NB4 (cell line): ENCODE results near the gene CCDC149.

Source experiments
- DNase-seq: peaks from one replicate; pipeline ENCODE4 v3.0.0; 2010; ENCODE audit warnings: low read depth
- H3K4me3 ChIP-seq: one replicate; pipeline ENCODE4 v1.5.1; 2011; ENCODE audit warnings: mild to moderate bottlenecking, low read depth, low read length, moderate library complexity
- MYC ChIP-seq: IDR thresholded peaks from 2 replicates; pipeline ENCODE4 v1.6.1; 2011; ENCODE audit warnings: low read depth, low read length
- POLR2A ChIP-seq: IDR thresholded peaks from 2 replicates; pipeline ENCODE4 v1.6.1; 2011; ENCODE audit warnings: mild to moderate bottlenecking; ENCODE audit not compliant: insufficient read length; ENCODE audit errors: extremely low read depth
- TF ChIP-seq, protein P1 (sequence below): IDR thresholded peaks from one replicate; pipeline ENCODE4 v1.5.1; 2012; ENCODE audit warnings: low read depth, low read length
- TF ChIP-seq, protein P2 (sequence below): IDR thresholded peaks from 2 replicates; pipeline ENCODE4 v1.6.1; 2011; ENCODE audit warnings: low read depth, low read length

CCDC149 gene

DNA sequence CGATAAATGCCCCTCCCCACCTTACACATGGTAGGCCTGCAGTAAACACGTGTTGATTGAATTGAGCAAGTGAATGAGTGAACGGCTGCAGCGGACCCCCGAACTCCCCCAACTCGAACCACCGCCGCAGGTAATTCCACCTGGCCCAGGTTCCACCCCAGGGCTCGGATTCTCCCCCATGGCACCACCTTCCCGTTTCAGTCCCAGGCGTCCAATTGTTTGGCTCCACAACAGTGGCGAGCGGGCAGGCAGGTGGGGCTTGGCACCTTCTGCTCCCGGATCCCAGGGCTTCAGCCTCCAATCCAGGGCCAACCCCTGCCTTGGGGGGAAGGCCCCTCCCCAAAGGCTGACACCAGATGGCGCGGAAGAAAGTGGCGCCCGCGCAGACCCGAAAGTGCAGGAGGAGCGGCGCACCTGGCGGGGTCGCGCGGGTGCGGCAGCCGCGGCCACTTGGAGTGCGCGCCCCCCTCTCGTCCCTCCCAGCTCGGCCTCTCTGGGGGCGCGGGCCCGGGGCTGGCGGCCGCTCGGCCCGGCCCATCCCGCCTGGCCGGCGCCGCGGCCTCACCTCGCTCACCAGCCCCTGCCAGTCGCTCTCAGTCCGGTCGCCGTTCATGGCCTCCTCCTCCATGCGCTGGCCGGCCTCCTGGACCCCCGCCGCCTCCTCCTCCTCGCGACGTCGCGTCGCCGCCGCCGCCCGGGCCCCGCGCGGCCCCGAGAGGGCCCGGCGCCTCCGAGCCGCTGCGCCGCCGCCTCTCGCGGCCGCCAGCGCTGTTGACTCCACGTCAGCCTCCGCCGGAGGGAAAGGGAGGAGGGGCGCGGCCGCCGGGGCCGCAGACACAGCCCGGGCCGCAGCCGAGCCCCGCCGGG lies at the start of gene CCDC149:
Gene CCDC149 (minus strand): TSS at position 791 of the 867 bp plus-strand sequence. CDS start 178 bp downstream, at position 613.
- TF ChIP-seq, protein P1, sequence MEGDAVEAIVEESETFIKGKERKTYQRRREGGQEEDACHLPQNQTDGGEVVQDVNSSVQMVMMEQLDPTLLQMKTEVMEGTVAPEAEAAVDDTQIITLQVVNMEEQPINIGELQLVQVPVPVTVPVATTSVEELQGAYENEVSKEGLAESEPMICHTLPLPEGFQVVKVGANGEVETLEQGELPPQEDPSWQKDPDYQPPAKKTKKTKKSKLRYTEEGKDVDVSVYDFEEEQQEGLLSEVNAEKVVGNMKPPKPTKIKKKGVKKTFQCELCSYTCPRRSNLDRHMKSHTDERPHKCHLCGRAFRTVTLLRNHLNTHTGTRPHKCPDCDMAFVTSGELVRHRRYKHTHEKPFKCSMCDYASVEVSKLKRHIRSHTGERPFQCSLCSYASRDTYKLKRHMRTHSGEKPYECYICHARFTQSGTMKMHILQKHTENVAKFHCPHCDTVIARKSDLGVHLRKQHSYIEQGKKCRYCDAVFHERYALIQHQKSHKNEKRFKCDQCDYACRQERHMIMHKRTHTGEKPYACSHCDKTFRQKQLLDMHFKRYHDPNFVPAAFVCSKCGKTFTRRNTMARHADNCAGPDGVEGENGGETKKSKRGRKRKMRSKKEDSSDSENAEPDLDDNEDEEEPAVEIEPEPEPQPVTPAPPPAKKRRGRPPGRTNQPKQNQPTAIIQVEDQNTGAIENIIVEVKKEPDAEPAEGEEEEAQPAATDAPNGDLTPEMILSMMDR, result no peak
- TF ChIP-seq, protein P2, sequence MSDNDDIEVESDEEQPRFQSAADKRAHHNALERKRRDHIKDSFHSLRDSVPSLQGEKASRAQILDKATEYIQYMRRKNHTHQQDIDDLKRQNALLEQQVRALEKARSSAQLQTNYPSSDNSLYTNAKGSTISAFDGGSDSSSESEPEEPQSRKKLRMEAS, result no peak
- TF ChIP-seq MYC (no peak), POLR2A (no peak)
- H3K4me3 ChIP-seq, result no peak within 1 kb of the TSS

DNA sequence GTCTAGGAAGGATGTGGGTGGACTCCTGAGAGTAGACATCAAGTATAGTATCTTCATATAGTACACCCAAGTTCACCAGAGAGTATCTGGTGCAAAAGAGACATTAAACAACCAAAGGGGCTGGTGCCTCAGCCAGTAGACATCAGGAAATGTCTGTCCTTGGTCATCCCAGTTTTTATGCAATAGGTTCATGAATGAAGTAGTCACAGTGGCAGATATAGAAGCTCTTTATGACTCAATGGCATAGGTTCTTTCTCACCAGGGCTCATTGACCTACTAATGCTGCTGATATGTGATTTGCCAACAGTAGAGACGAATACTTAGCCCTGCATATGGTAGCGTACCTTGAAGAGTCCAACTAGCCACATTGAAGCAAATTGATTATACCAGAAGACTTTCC lies 45.0 kb upstream of the CCDC149 start:
- H3K4me3 ChIP-seq, result no peak overlapping the region
- no peak for TF ChIP-seq POLR2A
- TF ChIP-seq MYC, result no peak
- TF ChIP-seq, protein P1, result no peak
- TF ChIP-seq, protein P2, result no peak
- DNase-seq, result no peak

More for the DNA sequence above, at the start of gene CCDC149:
- DNase-seq, result no peak

DNA sequence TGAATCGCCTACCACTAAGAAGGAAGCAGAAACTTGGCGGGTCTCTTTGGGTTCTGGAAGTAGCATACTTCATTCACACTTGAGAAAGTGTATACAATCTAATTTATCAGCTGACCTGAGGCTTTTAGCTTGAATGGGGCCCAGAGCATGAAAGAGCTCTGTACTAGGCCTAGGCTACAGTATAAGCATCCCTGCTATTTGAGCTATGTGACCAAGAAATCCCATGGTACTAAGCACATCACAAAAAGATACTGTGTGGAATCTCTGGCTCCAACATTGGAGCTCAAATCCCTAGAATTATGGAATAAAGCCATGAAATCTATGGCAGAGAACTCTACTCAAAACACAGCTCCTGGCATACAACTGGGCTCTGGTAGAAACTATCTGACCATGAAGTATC lies 43.9 kb upstream of the CCDC149 start:
- no peak overlapping the region for H3K4me3 ChIP-seq
- DNase-seq, result no peak
- TF ChIP-seq POLR2A, result no peak
- no peak for TF ChIP-seq MYC
- TF ChIP-seq, protein P1, result no peak
- TF ChIP-seq, protein P2, result no peak

DNA sequence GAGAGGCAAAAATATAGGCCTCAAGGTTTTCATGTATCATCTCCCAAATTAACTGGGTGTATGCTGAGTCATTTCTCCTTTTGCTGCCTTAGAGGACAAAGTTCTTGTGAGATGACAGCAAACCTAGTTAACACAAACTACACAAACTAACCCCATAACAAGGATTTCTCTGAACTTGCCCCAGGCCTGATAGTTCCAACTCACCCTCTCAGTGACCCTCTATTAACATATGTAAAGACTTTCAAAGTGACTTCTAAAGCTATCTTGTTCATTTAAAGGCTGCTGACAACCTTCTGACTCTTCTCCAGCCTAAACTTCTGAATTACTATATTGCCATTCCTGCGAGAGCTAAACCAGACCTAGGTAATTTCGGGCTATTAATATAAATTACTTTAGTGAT lies 43.2 kb upstream of the CCDC149 start:
- no peak overlapping the region for H3K4me3 ChIP-seq
- no peak for DNase-seq
- TF ChIP-seq, protein P1, result no peak
- TF ChIP-seq POLR2A (no peak), MYC (no peak)
- TF ChIP-seq, protein P2, result no peak

DNA sequence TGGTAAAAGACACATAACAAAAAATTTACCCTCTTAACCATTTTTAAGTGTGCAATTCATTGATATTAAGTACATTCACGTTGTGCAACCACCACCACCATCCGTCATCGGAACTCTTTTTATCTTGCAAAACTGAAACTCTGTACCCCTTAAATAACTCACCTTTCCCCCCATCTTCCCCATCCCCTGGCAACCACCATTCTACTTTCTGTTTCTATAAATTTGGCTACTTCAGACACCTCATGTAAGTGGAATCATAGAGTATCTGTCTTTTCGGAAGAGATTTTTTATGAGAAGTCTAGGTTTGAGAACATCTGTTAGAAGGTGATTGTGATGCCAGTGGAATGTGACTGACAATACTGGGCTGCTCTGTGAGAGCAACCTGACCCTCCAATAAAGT lies 39.8 kb upstream of the CCDC149 start:
- no peak for DNase-seq
- H3K4me3 ChIP-seq, result no peak overlapping the region
- TF ChIP-seq, protein P2, result no peak
- no peak for TF ChIP-seq MYC

DNA sequence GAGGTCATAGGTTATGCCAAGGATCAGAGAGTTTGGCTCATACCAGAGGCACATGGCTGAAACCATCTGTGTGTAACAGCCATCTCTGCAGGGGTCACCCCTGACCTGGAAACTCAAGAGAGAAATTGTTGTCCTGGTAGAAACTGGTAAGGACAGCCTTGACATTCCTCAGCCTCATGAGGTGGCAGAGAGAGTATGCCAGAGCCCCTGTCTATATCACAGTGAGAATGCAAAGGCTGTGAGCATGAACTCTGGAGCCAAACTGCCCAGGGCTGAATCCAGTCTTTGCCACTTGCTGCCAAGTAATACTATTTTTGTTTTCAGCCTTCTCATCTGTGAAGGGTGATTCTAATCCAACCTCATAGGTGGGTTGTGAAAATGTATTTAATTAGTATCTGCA lies 37.1 kb upstream of the CCDC149 start:
- TF ChIP-seq, protein P2, result no peak
- TF ChIP-seq, protein P1, result no peak
- TF ChIP-seq MYC (no peak), POLR2A (no peak)
- DNase-seq, result no peak
- H3K4me3 ChIP-seq, result no peak overlapping the region
